HepG2 (cell line): Measurements from ENCODE around the gene TPRG1. TPM values are rescaled to one million over a fixed set of nuclear protein-coding genes. Genes with fewer than 3 reads are reported as not detected.

Experiments used
- CBX2 ChIP-seq, 2 experiments: fragments of 200-600 bp in 1 of 2; sonication (generic); formaldehyde crosslinking in 1 of 2; IDR thresholded peaks; 2 replicates each; pipeline versions ENCODE4 v1.7.0 to v1.8.1; 2018 to 2022; ENCODE audit warnings: low read depth in 2 of 2, low read length in 1 of 2, mild to moderate bottlenecking in 1 of 2, missing genetic modification reagents in 1 of 2
- GATAD2A ChIP-seq: IDR thresholded peaks from 2 replicates; pipeline ENCODE4 v1.6.1; 2016
- MAFF ChIP-seq: IDR thresholded peaks from 2 replicates; pipeline ENCODE4 v1.6.1; 2011; ENCODE audit warnings: low read depth, low read length, improper control_type of control experiment
- MXI1 ChIP-seq: IDR thresholded peaks from 3 replicates; pipeline ENCODE4 v1.6.1; 2012; ENCODE audit warnings: low read depth, low read length, inconsistent platforms, borderline replicate concordance
- PRPF4 ChIP-seq: fragments of 200-400 bp; formaldehyde crosslinking; IDR thresholded peaks from 2 replicates; pipeline ENCODE4 v1.6.1; 2016; ENCODE audit warnings: low read length, low read depth; ENCODE audit not compliant: poor library complexity, severe bottlenecking
- RAD21 ChIP-seq: fragments of 450-650 bp; formaldehyde crosslinking; IDR thresholded peaks from 2 replicates; pipeline ENCODE4 v1.5.0; 2020; ENCODE audit warnings: mild to moderate bottlenecking
- SMC3 ChIP-seq: IDR thresholded peaks from 2 replicates; pipeline ENCODE4 v1.6.1; 2011; ENCODE audit warnings: low read length, improper control_type of control experiment
- STAG1 ChIP-seq: sonication (generic); formaldehyde crosslinking; IDR thresholded peaks from 2 replicates; pipeline ENCODE4 v1.4.0; 2020; ENCODE audit warnings: missing genetic modification reagents
- SUZ12 ChIP-seq: fragments of 150-350 bp; IDR thresholded peaks from 2 replicates; pipeline ENCODE4 v1.6.1; 2014; ENCODE audit warnings: low read depth, low read length
- ZFP36L1 ChIP-seq: sonication (generic); formaldehyde crosslinking; IDR thresholded peaks from 2 replicates; pipeline ENCODE4 v1.8.0; 2022; ENCODE audit warnings: mild to moderate bottlenecking, missing genetic modification reagents, moderate library complexity
- ZNF569 ChIP-seq: sonication (generic); formaldehyde crosslinking; IDR thresholded peaks from 2 replicates; pipeline ENCODE4 v1.5.0; 2020; ENCODE audit warnings: mild to moderate bottlenecking, missing genetic modification reagents, moderate library complexity, borderline replicate concordance
- ZSCAN31 ChIP-seq: sonication (generic); formaldehyde crosslinking; IDR thresholded peaks from 2 replicates; pipeline ENCODE4 v1.5.0; 2020; ENCODE audit warnings: low read depth, mild to moderate bottlenecking, missing genetic modification reagents
- polyA plus RNA-seq, 8 experiments: library from polyadenylated mRNA; depleted of rRNA in 3 of 8; stranded (reverse) in 7 of 8; unstranded in 1 of 8; fragments of >200 nt; fragmentation: Illumina TruSeq in 4 of 8; extraction: Trizol in 4 of 8; gene quantifications; 2 replicates each; pipeline versions ENCODE4 v1.2.1 to v1.2.3, GENCODE V29; 2011 to 2016; ENCODE audit warnings: low read depth in 4 of 8, missing spikeins in 1 of 8, mixed read lengths in 1 of 8; ENCODE audit not compliant: insufficient read depth in 1 of 8
- total RNA-seq, 5 experiments: library from RNA; depleted of rRNA; stranded (reverse); fragments of >200 nt; fragmentation: Illumina TruSeq; extraction: Trizol; gene quantifications; 2 replicates each; pipeline ENCODE4 v1.2.3, GENCODE V29; 2016; ENCODE audit warnings: low read depth in 1 of 5
- TF ChIP-seq, protein P1 (sequence below): sonication (generic); formaldehyde crosslinking; IDR thresholded peaks from 2 replicates; pipeline ENCODE4 v1.4.0; 2020; ENCODE audit warnings: missing genetic modification reagents, mild to moderate bottlenecking, borderline replicate concordance
- TF ChIP-seq, protein P2 (sequence below): sonication (generic); formaldehyde crosslinking; IDR thresholded peaks from 2 replicates; pipeline ENCODE4 v1.5.0; 2020; ENCODE audit warnings: mild to moderate bottlenecking, missing genetic modification reagents, moderate library complexity
- TF ChIP-seq, protein P3 (sequence below), 2 experiments: sonication (generic) in 1 of 2; formaldehyde crosslinking in 1 of 2; IDR thresholded peaks; 2 replicates each; pipeline versions ENCODE4 v1.4.0 to v1.6.1; 2016 to 2020; ENCODE audit warnings: borderline replicate concordance in 1 of 2, low read depth in 1 of 2, mild to moderate bottlenecking in 1 of 2, missing genetic modification reagents in 1 of 2
- TF ChIP-seq, protein P4 (sequence below): sonication (generic); formaldehyde crosslinking; conservative IDR thresholded peaks from 2 replicates; pipeline ENCODE4 v1.8.1; 2023; ENCODE audit warnings: missing genetic modification reagents

TPRG1 gene
- total and polyA plus RNA-seq, 2 of the 13 experiments (the other 11 are each of a cell fraction or from before 2014, with no cell fraction given) = 0.17 TPM; not detected in 1

- TF ChIP-seq, protein P1, sequence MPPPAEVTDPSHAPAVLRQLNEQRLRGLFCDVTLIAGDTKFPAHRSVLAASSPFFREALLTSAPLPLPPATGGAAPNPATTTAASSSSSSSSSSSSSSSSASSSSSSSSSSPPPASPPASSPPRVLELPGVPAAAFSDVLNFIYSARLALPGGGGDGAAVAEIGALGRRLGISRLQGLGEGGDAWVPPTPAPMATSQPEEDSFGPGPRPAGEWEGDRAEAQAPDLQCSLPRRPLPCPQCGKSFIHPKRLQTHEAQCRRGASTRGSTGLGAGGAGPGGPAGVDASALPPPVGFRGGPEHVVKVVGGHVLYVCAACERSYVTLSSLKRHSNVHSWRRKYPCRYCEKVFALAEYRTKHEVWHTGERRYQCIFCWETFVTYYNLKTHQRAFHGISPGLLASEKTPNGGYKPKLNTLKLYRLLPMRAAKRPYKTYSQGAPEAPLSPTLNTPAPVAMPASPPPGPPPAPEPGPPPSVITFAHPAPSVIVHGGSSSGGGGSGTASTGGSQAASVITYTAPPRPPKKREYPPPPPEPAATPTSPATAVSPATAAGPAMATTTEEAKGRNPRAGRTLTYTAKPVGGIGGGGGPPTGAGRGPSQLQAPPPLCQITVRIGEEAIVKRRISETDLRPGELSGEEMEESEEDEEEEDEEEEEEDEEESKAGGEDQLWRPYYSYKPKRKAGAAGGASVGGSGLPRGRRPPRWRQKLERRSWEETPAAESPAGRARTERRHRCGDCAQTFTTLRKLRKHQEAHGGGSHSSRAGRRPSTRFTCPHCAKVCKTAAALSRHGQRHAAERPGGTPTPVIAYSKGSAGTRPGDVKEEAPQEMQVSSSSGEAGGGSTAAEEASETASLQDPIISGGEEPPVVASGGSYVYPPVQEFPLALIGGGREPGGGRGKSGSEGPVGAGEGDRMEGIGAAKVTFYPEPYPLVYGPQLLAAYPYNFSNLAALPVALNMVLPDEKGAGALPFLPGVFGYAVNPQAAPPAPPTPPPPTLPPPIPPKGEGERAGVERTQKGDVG (CRISPR knock-in tag) = no peak
- no peak for TF ChIP-seq SUZ12
- TF ChIP-seq MXI1 = no peak
- TF ChIP-seq CBX2 (IDR thresholded peaks at IDR 0.05; ENCODE audit: low read depth, low read length) = no peak
- no peak for TF ChIP-seq CBX2 (CRISPR knock-in tag; IDR thresholded peaks at IDR 0.05; ENCODE audit: low read depth)
- TF ChIP-seq STAG1 (CRISPR knock-in tag) = peak; percentile 82
- peak; percentile 25; the same call in 1 of the 2 replicates for TF ChIP-seq RAD21 (CRISPR knock-in tag)
- TF ChIP-seq, protein P2, sequence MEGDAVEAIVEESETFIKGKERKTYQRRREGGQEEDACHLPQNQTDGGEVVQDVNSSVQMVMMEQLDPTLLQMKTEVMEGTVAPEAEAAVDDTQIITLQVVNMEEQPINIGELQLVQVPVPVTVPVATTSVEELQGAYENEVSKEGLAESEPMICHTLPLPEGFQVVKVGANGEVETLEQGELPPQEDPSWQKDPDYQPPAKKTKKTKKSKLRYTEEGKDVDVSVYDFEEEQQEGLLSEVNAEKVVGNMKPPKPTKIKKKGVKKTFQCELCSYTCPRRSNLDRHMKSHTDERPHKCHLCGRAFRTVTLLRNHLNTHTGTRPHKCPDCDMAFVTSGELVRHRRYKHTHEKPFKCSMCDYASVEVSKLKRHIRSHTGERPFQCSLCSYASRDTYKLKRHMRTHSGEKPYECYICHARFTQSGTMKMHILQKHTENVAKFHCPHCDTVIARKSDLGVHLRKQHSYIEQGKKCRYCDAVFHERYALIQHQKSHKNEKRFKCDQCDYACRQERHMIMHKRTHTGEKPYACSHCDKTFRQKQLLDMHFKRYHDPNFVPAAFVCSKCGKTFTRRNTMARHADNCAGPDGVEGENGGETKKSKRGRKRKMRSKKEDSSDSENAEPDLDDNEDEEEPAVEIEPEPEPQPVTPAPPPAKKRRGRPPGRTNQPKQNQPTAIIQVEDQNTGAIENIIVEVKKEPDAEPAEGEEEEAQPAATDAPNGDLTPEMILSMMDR (CRISPR knock-in tag) = peak; percentile 84
- 0 out of 2 replicates have a peak, but pooled peaks have one; percentile 25 for TF ChIP-seq MAFF
- TF ChIP-seq ZFP36L1 = 0 out of 2 replicates have a peak, but pooled peaks have one; percentile 22
- TF ChIP-seq GATAD2A (CRISPR knock-in tag) = peak; percentile 34; the same call in 1 of the 2 replicates
- peak; percentile 66 for TF ChIP-seq SMC3
- no peak for TF ChIP-seq ZSCAN31 (CRISPR knock-in tag)
- TF ChIP-seq, protein P3, sequence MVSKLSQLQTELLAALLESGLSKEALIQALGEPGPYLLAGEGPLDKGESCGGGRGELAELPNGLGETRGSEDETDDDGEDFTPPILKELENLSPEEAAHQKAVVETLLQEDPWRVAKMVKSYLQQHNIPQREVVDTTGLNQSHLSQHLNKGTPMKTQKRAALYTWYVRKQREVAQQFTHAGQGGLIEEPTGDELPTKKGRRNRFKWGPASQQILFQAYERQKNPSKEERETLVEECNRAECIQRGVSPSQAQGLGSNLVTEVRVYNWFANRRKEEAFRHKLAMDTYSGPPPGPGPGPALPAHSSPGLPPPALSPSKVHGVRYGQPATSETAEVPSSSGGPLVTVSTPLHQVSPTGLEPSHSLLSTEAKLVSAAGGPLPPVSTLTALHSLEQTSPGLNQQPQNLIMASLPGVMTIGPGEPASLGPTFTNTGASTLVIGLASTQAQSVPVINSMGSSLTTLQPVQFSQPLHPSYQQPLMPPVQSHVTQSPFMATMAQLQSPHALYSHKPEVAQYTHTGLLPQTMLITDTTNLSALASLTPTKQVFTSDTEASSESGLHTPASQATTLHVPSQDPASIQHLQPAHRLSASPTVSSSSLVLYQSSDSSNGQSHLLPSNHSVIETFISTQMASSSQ (IDR thresholded peaks at IDR 0.05; ENCODE audit: low read depth) = no peak
- TF ChIP-seq, protein P3 (CRISPR knock-in tag; IDR thresholded peaks at IDR 0.05; ENCODE audit: borderline replicate concordance) = no peak
- no peak for TF ChIP-seq PRPF4
- no peak for TF ChIP-seq ZNF569 (CRISPR knock-in tag)
- TF ChIP-seq, protein P4, sequence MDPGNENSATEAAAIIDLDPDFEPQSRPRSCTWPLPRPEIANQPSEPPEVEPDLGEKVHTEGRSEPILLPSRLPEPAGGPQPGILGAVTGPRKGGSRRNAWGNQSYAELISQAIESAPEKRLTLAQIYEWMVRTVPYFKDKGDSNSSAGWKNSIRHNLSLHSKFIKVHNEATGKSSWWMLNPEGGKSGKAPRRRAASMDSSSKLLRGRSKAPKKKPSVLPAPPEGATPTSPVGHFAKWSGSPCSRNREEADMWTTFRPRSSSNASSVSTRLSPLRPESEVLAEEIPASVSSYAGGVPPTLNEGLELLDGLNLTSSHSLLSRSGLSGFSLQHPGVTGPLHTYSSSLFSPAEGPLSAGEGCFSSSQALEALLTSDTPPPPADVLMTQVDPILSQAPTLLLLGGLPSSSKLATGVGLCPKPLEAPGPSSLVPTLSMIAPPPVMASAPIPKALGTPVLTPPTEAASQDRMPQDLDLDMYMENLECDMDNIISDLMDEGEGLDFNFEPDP = no peak
- TF ChIP-seq, all 625 proteins: peak for 10
Measured at GRCh38 chr3:189148081-189148507, 23.7 kb upstream of the TPRG1 start (continued).
